GM12865 (cell line): ENCODE results near the gene MAP3K13.
A peak's percentile ranks its signal among the peaks of the same experiment; 100 is the strongest.

Experiments used
- DNase-seq: peaks from one replicate; pipeline ENCODE4 v3.0.0; 2010; ENCODE audit warnings: low read depth
- H3K4me3 ChIP-seq: 2 replicates; pipeline ENCODE4 v1.5.1; 2011; ENCODE audit warnings: mild to moderate bottlenecking, low read depth, low read length, control low read depth
- TF ChIP-seq, protein P1 (sequence below): IDR thresholded peaks from 2 replicates; pipeline ENCODE4 v1.5.1; 2011; ENCODE audit warnings: low read length, control low read depth, low read depth, inconsistent platforms; ENCODE audit not compliant: insufficient read depth; ENCODE audit errors: missing control alignments

Gene MAP3K13

DNA sequence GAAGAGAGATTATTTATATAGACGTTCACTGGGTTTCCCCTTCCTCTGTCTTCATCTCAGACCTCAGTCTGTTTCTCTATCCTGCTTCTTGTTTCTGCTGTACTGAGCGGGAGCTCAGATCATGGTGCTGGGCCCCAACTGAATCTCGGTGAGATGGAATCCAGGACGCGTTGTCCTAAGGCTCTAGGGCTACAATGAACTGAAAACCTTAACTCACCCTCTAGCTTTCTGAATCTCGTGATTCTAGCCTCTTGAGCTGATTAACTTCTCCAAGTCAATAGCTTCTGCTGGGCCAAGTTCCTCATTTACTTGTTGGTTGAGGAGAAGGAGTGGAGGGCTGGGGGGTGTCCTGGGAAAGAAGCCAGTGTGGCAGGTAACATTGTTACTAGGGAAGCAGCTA, 32.7 kb upstream of the MAP3K13 start:
- no peak overlapping the region for H3K4me3 ChIP-seq
- DNase-seq, result no peak
- TF ChIP-seq, protein P1, sequence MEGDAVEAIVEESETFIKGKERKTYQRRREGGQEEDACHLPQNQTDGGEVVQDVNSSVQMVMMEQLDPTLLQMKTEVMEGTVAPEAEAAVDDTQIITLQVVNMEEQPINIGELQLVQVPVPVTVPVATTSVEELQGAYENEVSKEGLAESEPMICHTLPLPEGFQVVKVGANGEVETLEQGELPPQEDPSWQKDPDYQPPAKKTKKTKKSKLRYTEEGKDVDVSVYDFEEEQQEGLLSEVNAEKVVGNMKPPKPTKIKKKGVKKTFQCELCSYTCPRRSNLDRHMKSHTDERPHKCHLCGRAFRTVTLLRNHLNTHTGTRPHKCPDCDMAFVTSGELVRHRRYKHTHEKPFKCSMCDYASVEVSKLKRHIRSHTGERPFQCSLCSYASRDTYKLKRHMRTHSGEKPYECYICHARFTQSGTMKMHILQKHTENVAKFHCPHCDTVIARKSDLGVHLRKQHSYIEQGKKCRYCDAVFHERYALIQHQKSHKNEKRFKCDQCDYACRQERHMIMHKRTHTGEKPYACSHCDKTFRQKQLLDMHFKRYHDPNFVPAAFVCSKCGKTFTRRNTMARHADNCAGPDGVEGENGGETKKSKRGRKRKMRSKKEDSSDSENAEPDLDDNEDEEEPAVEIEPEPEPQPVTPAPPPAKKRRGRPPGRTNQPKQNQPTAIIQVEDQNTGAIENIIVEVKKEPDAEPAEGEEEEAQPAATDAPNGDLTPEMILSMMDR, result no peak

DNA sequence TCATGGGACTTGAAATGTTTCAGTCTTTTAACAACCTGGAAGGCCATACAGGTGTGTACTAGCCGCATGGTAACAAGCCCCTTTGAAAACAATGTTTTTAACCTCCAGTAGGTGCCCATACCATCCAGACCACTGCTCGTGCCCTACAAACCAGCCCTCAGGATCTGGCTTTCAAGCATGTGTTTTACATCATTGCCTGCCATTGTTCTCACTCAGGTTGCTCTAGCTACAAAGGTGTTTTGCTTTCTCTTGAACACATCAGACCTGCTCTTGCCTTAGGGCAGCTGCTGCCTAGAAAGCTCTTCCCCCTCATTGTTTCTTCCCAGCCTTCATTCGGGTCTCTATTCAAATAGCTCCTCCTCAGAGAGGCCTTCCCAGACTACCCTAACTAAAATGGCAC, 32.3 kb upstream of the MAP3K13 start:
- no peak overlapping the region for H3K4me3 ChIP-seq
- TF ChIP-seq, protein P1, result no peak
- DNase-seq, result no peak

- TF ChIP-seq, protein P1, result no peak
- no peak overlapping the region for H3K4me3 ChIP-seq
- DNase-seq, result peak; percentile 75
Observed at GRCh38 chr3:185332026-185332735, 30.8 kb upstream of the MAP3K13 start.

- TF ChIP-seq, protein P1, result no peak
- no peak for DNase-seq
Observed at GRCh38 chr3:185335799-185336198, 27.1 kb upstream of the MAP3K13 start.

GRCh38 chr3:185337231-185337816, 25.6 kb upstream of the MAP3K13 start:
- DNase-seq, result no peak
- TF ChIP-seq, protein P1, result no peak
- no peak overlapping the region for H3K4me3 ChIP-seq

More at GRCh38 chr3:185335799-185336198, 27.1 kb upstream of the MAP3K13 start:
- no peak overlapping the region for H3K4me3 ChIP-seq

DNA sequence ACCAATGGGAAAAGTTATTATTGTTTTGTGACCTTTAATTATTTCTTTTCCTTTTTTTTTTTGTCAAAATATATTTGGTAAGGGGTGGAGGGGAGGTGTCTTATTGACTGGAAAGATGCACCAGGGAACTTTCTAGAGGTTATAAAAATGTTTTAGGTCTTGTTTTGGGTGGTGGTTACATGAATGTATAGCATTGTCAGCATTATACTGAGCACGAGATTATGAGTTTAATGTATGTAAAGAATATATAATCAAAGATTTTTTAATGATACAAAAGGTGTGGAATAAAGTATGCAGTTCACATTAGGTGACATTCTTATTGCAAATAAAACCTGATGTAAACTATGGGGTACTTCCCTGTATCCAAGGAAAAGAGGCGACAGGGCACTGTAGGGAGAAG, 23.0 kb upstream of the MAP3K13 start:
- no peak for DNase-seq
- TF ChIP-seq, protein P1, result no peak
- H3K4me3 ChIP-seq, result no peak overlapping the region
